HepG2 (cell line): Measurements from ENCODE around the gene TFB1M. TPM values are rescaled to one million over a fixed set of nuclear protein-coding genes. Genes with fewer than 3 reads are reported as not detected.
A peak's percentile ranks its signal among the peaks of the same experiment; 100 is the strongest.

Source experiments
- ATAC-seq: fragments of 200-7000 bp; cut with Tn5 transposase; 3 replicates; pipeline ENCODE4 v1.9.1; 2020; ENCODE audit warnings: mild to moderate bottlenecking, moderate library complexity
- BruUV-seq: library from RNA; stranded (reverse); fragments of 400-500 nt; replicated peaks from 2 replicates; lab custom pipeline; 2021; lab: Mats Ljungman, UMichigan
- CTCF ChIA-PET: fragments of 300-600 bp; formaldehyde crosslinking; extraction: SDS; loops from one replicate; lab custom pipeline; 2021; ENCODE audit warnings: low total read pairs, inconsistent platforms, low intra/inter-chr PET ratio; lab: Yijun Ruan, JAX
- POLR2A ChIA-PET: fragments of 350-600 bp; sonication (Branson Sonifier 250); formaldehyde crosslinking; loops from one replicate; lab custom pipeline; 2020; ENCODE audit warnings: antibody characterized with exemption, inconsistent platforms; lab: Yijun Ruan, JAX
- DNase-seq: peaks from one replicate; pipeline ENCODE4 v3.0.0-alpha.2; 2015; ENCODE audit warnings: low spot score
- FAIRE-seq: peaks from 3 replicates; lab custom pipeline; 2011; peaks lifted over from hg19 to GRCh38; lab: Jason Lieb, UNC
- H2AFZ ChIP-seq: one replicate; pipeline ENCODE4 v1.6.1; 2011; ENCODE audit warnings: low read length, inconsistent platforms
- H3K27ac ChIP-seq: fragments of 300-600 bp; 3 replicates; pipeline ENCODE4 v1.8.0; 2011; ENCODE audit warnings: mixed run types, mild to moderate bottlenecking, mixed read lengths, low read length, inconsistent platforms; ENCODE audit not compliant: insufficient read depth; ENCODE audit errors: extremely low read length
- H3K27me3 ChIP-seq, 2 experiments: fragments of 200-600 bp in 1 of 2; 2 replicates in 1 of 2; 3 replicates in 1 of 2; pipeline versions ENCODE4 v1.6.0 to v1.8.0; 2011; ENCODE audit warnings: low read length in 2 of 2, mild to moderate bottlenecking in 2 of 2, moderate library complexity in 2 of 2, inconsistent platforms in 1 of 2; ENCODE audit not compliant: insufficient read depth in 2 of 2, control insufficient read depth in 1 of 2
- H3K36me3 ChIP-seq, 2 experiments: fragments of 200-600 bp in 1 of 2; replicated peaks in 1 of 2; 2 replicates in 1 of 2; 3 replicates in 1 of 2; pipeline versions ENCODE4 v1.5.1 to v1.8.0; 2011; ENCODE audit warnings: low read length in 2 of 2, inconsistent platforms in 1 of 2; ENCODE audit not compliant: insufficient read depth in 2 of 2, control insufficient read depth in 1 of 2
- H3K4me1 ChIP-seq: 2 replicates; pipeline ENCODE4 v1.5.1; 2012; ENCODE audit warnings: low read length, inconsistent platforms; ENCODE audit not compliant: insufficient read depth
- H3K4me2 ChIP-seq: 2 replicates; pipeline ENCODE4 v1.6.0; 2011; ENCODE audit warnings: low read depth, low read length, inconsistent platforms
- H3K4me3 ChIP-seq, 3 experiments: fragments of 200-600 bp in 1 of 3; sonication (generic), shearing (Covaris generic) in 1 of 3; replicated peaks in 1 of 3; 2 replicates each; pipeline ENCODE4 v1.5.1; 2011 to 2016; ENCODE audit warnings: low read length in 3 of 3, inconsistent platforms in 2 of 3, low read depth in 2 of 3, mild to moderate bottlenecking in 2 of 3, control low read depth in 1 of 3, mixed read lengths in 1 of 3; ENCODE audit not compliant: insufficient read depth in 1 of 3
- H3K79me2 ChIP-seq: one replicate; pipeline ENCODE4 v1.6.1; 2011; ENCODE audit warnings: low read length, inconsistent platforms; ENCODE audit not compliant: insufficient read depth
- H3K9ac ChIP-seq: 2 replicates; pipeline ENCODE4 v1.6.0; 2011; ENCODE audit warnings: mild to moderate bottlenecking, low read depth, low read length, inconsistent platforms; ENCODE audit not compliant: insufficient read depth
- H3K9me3 ChIP-seq: 2 replicates; pipeline ENCODE4 v1.5.1; 2012; ENCODE audit warnings: mild to moderate bottlenecking, low read length
- H4K20me1 ChIP-seq: 2 replicates; pipeline ENCODE4 v1.6.0; 2011; ENCODE audit warnings: inconsistent platforms, mild to moderate bottlenecking, low read length, moderate library complexity; ENCODE audit not compliant: insufficient read depth
- AGO2 ChIP-seq: fragments of 200-400 bp; formaldehyde crosslinking; optimal IDR thresholded peaks from 2 replicates; pipeline ENCODE3; 2017; ENCODE audit warnings: mild to moderate bottlenecking, low read depth, low read length, moderate library complexity
- PLRG1 ChIP-seq: fragments of 450-650 bp; conservative IDR thresholded peaks from 2 replicates; pipeline ENCODE4 v1.6.1; 2016
- POLR2G ChIP-seq: fragments of 200-400 bp; formaldehyde crosslinking; IDR thresholded peaks from 2 replicates; pipeline ENCODE4 v1.6.1; 2018; ENCODE audit warnings: mild to moderate bottlenecking, low read depth, low read length, moderate library complexity
- RBM22 ChIP-seq: fragments of 200-400 bp; formaldehyde crosslinking; optimal IDR thresholded peaks from 2 replicates; pipeline ENCODE3; 2017; ENCODE audit warnings: mild to moderate bottlenecking, low read length, moderate library complexity
- SSRP1 ChIP-seq: IDR thresholded peaks from 2 replicates; pipeline ENCODE4 v1.6.1; 2016; ENCODE audit warnings: control low read depth
- ZNF263 ChIP-seq: sonication (generic); formaldehyde crosslinking; IDR thresholded peaks from 2 replicates; pipeline ENCODE4 v1.4.0; 2020; ENCODE audit warnings: missing genetic modification reagents
- WGBS: methylation state at CpG from one replicate; pipeline ENCODE4 v1.1.6; 2017; ENCODE audit warnings: low lambda C conversion rate; 5-methylcytosine and 5-hydroxymethylcytosine counted together
- in situ Hi-C: cut with HindIII; loops from 2 replicates; pipeline ENCODE4 v1.10.0; 2017; ENCODE audit warnings: low pct_unique_long_range_greater_than_20kb; ENCODE audit not compliant: extremely low pct_ligation_motif_present
- intact Hi-C: fragments of 100-400 bp; cut with micrococcal nuclease; formaldehyde crosslinking; loops from one replicate; pipeline ENCODE4 v1.10.0; 2022; ENCODE audit not compliant: unreplicated experiment
- polyA plus RNA-seq, 8 experiments: library from polyadenylated mRNA; depleted of rRNA in 3 of 8; stranded (reverse) in 7 of 8; unstranded in 1 of 8; fragments of >200 nt; fragmentation: Illumina TruSeq in 4 of 8; extraction: Trizol in 4 of 8; gene quantifications; 2 replicates each; pipeline versions ENCODE4 v1.2.1 to v1.2.3, GENCODE V29; 2011 to 2016; ENCODE audit warnings: low read depth in 4 of 8, missing spikeins in 1 of 8, mixed read lengths in 1 of 8; ENCODE audit not compliant: insufficient read depth in 1 of 8
- total RNA-seq, 5 experiments: library from RNA; depleted of rRNA; stranded (reverse); fragments of >200 nt; fragmentation: Illumina TruSeq; extraction: Trizol; gene quantifications; 2 replicates each; pipeline ENCODE4 v1.2.3, GENCODE V29; 2016; ENCODE audit warnings: low read depth in 1 of 5
- TF ChIP-seq, protein P1 (sequence below): sonication (generic); formaldehyde crosslinking; IDR thresholded peaks from 2 replicates; pipeline ENCODE4 v1.4.0; 2020; ENCODE audit warnings: missing genetic modification reagents

TFB1M gene
- total and polyA plus RNA-seq, 2 of the 13 experiments (the other 11 are each of a cell fraction or from before 2014, with no cell fraction given), result 91.4 to 122 TPM

DNA sequence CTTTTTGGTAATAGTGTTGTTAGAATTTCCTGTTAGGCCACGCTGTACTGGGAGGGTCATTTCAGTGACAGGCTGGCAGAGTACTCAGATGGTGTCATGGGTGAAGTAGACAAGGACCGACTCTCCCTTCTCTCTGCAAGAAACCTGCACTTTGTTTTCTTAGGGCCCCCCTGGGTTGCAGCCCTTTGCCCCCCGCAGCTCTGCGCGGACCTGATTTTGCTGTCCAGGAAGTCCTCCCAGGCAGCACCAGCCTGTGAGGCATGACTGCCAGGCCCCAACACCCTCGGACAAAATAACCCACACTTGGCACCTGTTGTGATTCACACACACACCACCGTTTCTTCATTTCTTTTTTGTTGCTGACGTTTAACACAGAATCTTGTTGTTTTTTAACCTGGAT lies 72.3 kb downstream of the TFB1M start:
- Histone ChIP-seq H4K20me1 (no peaks in the 10 kb centered on the region), H3K79me2 (no peaks in the 10 kb centered on the region), H3K9ac (no peak overlapping the region), H3K27ac (no peak overlapping the region), H3K36me3 (no peaks in the 10 kb centered on the region), H2AFZ (no peak overlapping the region), H3K9me3 (peaks cover 7% of the 10 kb centered on the region; the same call in 1 of the 2 replicates), H3K4me1 (no peaks in the 10 kb centered on the region), H3K4me3 (no peak overlapping the region), H3K27me3 (no peaks in the 10 kb centered on the region), H3K4me2 (no peak overlapping the region)
- 85% methylated on average over 8 of the region's 8 CpGs for WGBS
- ATAC-seq (peak; percentile 6), DNase-seq (no peak), FAIRE-seq (no peak)
- CTCF ChIA-PET, result no interaction called here
- TF ChIP-seq SSRP1 (CRISPR knock-in tag) (0 out of 2 replicates have a peak, but pooled peaks have one; percentile 14), AGO2 (peak; percentile 56), PLRG1 (no peak), POLR2G (peak; percentile 38; the same call in 1 of the 2 replicates), ZNF263 (CRISPR knock-in tag) (no peak), RBM22 (peak; percentile 18)
- TF ChIP-seq, protein P1, sequence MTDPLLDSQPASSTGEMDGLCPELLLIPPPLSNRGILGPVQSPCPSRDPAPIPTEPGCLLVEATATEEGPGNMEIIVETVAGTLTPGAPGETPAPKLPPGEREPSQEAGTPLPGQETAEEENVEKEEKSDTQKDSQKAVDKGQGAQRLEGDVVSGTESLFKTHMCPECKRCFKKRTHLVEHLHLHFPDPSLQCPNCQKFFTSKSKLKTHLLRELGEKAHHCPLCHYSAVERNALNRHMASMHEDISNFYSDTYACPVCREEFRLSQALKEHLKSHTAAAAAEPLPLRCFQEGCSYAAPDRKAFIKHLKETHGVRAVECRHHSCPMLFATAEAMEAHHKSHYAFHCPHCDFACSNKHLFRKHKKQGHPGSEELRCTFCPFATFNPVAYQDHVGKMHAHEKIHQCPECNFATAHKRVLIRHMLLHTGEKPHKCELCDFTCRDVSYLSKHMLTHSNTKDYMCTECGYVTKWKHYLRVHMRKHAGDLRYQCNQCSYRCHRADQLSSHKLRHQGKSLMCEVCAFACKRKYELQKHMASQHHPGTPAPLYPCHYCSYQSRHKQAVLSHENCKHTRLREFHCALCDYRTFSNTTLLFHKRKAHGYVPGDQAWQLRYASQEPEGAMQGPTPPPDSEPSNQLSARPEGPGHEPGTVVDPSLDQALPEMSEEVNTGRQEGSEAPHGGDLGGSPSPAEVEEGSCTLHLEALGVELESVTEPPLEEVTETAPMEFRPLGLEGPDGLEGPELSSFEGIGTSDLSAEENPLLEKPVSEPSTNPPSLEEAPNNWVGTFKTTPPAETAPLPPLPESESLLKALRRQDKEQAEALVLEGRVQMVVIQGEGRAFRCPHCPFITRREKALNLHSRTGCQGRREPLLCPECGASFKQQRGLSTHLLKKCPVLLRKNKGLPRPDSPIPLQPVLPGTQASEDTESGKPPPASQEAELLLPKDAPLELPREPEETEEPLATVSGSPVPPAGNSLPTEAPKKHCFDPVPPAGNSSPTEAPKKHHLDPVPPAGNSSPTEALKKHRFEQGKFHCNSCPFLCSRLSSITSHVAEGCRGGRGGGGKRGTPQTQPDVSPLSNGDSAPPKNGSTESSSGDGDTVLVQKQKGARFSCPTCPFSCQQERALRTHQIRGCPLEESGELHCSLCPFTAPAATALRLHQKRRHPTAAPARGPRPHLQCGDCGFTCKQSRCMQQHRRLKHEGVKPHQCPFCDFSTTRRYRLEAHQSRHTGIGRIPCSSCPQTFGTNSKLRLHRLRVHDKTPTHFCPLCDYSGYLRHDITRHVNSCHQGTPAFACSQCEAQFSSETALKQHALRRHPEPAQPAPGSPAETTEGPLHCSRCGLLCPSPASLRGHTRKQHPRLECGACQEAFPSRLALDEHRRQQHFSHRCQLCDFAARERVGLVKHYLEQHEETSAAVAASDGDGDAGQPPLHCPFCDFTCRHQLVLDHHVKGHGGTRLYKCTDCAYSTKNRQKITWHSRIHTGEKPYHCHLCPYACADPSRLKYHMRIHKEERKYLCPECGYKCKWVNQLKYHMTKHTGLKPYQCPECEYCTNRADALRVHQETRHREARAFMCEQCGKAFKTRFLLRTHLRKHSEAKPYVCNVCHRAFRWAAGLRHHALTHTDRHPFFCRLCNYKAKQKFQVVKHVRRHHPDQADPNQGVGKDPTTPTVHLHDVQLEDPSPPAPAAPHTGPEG (CRISPR knock-in tag), result no peak
- POLR2A ChIA-PET, result no interaction called here
- in situ Hi-C loops (no loop called here), intact Hi-C loops (loop anchor here (10.0 kb wide), 1 partner anchor 317 kb away; no protein-coding TSS in a partner anchor)
- BruUV-seq, result TSS peak; percentile 6
